Glutamatergic neuron (in vitro differentiated cells): ENCODE data around the gene VIL1. TPM values are rescaled to one million over a fixed set of nuclear protein-coding genes. Genes with fewer than 3 reads are reported as not detected.

Source experiments
- DNase-seq: peaks from one replicate; pipeline ENCODE4 v3.0.0; 2022
- H3K27ac Mint-ChIP-seq: one replicate; pipeline ENCODE4 v1.8.0; 2020; ENCODE audit warnings: mild to moderate bottlenecking, mixed read lengths, inconsistent platforms; ENCODE audit not compliant: unreplicated experiment
- H3K27me3 Mint-ChIP-seq: one replicate; pipeline ENCODE4 v1.8.0; 2020; ENCODE audit warnings: mild to moderate bottlenecking, moderate library complexity, mixed read lengths, inconsistent platforms; ENCODE audit not compliant: unreplicated experiment
- H3K36me3 Mint-ChIP-seq: one replicate; pipeline ENCODE4 v1.8.0; 2020; ENCODE audit warnings: mild to moderate bottlenecking, mixed read lengths, inconsistent platforms; ENCODE audit not compliant: unreplicated experiment
- H3K4me1 Mint-ChIP-seq: one replicate; pipeline ENCODE4 v1.8.0; 2020; ENCODE audit warnings: mild to moderate bottlenecking, low read depth, mixed read lengths, inconsistent platforms; ENCODE audit not compliant: unreplicated experiment
- H3K4me3 Mint-ChIP-seq: one replicate; pipeline ENCODE4 v1.8.0; 2020; ENCODE audit warnings: mild to moderate bottlenecking, mixed read lengths, inconsistent platforms; ENCODE audit not compliant: unreplicated experiment
- H3K9me3 Mint-ChIP-seq: one replicate; pipeline ENCODE4 v1.8.0; 2020; ENCODE audit warnings: mild to moderate bottlenecking, moderate library complexity, mixed read lengths, inconsistent platforms; ENCODE audit not compliant: unreplicated experiment
- total RNA-seq: library from RNA; stranded (reverse); fragmentation: NEBNext Ultra II Directional; extraction: Animal tissue kit (Norgen Biotek cat#: 25700); gene quantifications from one replicate; pipeline ENCODE4 v1.2.1, GENCODE V29; 2021; ENCODE audit not compliant: unreplicated experiment
- TF ChIP-seq, protein P1 (sequence below): fragments of 200-600 bp; sonication (generic); IDR thresholded peaks from one replicate; pipeline ENCODE4 v1.5.0; 2021; ENCODE audit not compliant: partially characterized antibody, unreplicated experiment

Gene VIL1
- total RNA-seq, 1 donor from 2014 or later: not detected

GRCh38 chr2:218384975-218385374, 33.9 kb upstream of the VIL1 start:
- TF ChIP-seq, protein P1, sequence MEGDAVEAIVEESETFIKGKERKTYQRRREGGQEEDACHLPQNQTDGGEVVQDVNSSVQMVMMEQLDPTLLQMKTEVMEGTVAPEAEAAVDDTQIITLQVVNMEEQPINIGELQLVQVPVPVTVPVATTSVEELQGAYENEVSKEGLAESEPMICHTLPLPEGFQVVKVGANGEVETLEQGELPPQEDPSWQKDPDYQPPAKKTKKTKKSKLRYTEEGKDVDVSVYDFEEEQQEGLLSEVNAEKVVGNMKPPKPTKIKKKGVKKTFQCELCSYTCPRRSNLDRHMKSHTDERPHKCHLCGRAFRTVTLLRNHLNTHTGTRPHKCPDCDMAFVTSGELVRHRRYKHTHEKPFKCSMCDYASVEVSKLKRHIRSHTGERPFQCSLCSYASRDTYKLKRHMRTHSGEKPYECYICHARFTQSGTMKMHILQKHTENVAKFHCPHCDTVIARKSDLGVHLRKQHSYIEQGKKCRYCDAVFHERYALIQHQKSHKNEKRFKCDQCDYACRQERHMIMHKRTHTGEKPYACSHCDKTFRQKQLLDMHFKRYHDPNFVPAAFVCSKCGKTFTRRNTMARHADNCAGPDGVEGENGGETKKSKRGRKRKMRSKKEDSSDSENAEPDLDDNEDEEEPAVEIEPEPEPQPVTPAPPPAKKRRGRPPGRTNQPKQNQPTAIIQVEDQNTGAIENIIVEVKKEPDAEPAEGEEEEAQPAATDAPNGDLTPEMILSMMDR: no peak
- H3K27ac Mint-ChIP-seq: no peak overlapping the region
- H3K4me3 Mint-ChIP-seq: no peak overlapping the region
- H3K27me3 Mint-ChIP-seq: peaks cover 7% of the 10 kb centered on the region
- H3K9me3 Mint-ChIP-seq: peaks cover 4% of the 10 kb centered on the region
- peaks cover under 1% of the 10 kb centered on the region for H3K4me1 Mint-ChIP-seq
- H3K36me3 Mint-ChIP-seq: no peaks in the 10 kb centered on the region
- DNase-seq: no peak

GRCh38 chr2:218386505-218387368, 32.2 kb upstream of the VIL1 start:
- TF ChIP-seq, protein P1: no peak
- Mint-ChIP-seq H3K4me3 (no peak overlapping the region), H3K27me3 (peaks cover 7% of the 10 kb centered on the region), H3K4me1 (peaks cover 2% of the 10 kb centered on the region), H3K27ac (no peak overlapping the region), H3K36me3 (no peaks in the 10 kb centered on the region), H3K9me3 (peaks cover 4% of the 10 kb centered on the region)
- no peak for DNase-seq

GRCh38 chr2:218387369-218388194, 31.3 kb upstream of the VIL1 start:
- Mint-ChIP-seq H3K36me3 (no peaks in the 10 kb centered on the region), H3K4me3 (peak overlapping the region; percentile 57), H3K27ac (no peak overlapping the region), H3K27me3 (peaks cover 7% of the 10 kb centered on the region), H3K9me3 (peaks cover 4% of the 10 kb centered on the region), H3K4me1 (peaks cover 2% of the 10 kb centered on the region)
- TF ChIP-seq, protein P1: no peak
- no peak for DNase-seq

DNA sequence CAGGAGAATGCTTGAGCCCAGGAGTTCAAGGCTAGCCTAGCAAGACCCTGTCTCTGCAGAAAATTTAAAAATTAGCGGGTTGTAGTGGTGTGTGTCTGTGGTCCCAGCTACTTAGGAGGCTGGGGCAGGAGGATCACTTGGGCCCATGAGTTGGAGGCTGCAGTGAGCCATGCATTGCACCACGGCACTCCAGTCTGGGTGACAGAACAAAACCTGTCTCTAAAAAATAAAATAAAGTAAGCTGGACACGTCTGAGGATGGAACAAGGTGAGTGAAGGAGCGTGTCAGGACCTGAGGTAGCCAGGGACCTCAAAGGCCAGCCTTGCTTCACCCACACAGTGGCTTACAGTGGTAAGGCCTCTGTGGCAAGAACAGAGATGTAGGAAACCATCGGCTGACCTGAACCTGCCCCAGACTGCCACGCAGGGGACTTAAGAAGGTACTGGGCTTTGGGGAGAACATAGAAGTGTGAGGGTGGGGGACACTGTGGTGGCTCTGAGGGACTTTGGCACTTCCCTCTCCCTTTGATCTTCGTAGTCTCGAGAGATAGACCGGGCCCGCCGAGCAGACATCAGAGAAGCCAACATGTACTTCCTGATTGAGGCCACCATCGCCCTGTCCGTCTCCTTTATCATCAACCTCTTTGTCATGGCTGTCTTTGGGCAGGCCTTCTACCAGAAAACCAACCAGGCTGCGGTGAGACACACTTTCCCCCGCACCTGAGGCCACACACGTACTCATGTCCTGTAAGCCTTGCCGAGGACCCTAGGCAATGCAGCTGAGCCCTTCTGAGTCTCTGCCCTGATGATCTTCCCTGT, 29.4 kb upstream of the VIL1 start:
- H3K9me3 Mint-ChIP-seq: peaks cover 6% of the 10 kb centered on the region
- peaks cover 2% of the 10 kb centered on the region for H3K4me1 Mint-ChIP-seq
- no peak overlapping the region for H3K4me3 Mint-ChIP-seq
- TF ChIP-seq, protein P1: no peak
- no peak for DNase-seq
- H3K27me3 Mint-ChIP-seq: peaks cover 7% of the 10 kb centered on the region
- no peak overlapping the region for H3K27ac Mint-ChIP-seq
- H3K36me3 Mint-ChIP-seq: no peaks in the 10 kb centered on the region
